ENCODE data around the gene SHC4. TPM values are rescaled to one million over a fixed set of nuclear protein-coding genes. Genes with fewer than 3 reads are reported as not detected.

The SHC4 gene
- total and polyA plus RNA-seq, 2 of the 8 experiments (the other 6 are each of a cell fraction or from before 2014, with no cell fraction given), result 0.15 to 0.30 TPM

- WGBS, 2 experiments (ENCODE audit: extremely low coverage in 1 of 2, insufficient coverage in 1 of 2, insufficient read length in 1 of 2, insufficient replicate concordance in 2 of 2, low coverage in 1 of 2, low lambda C conversion rate in 2 of 2, missing lambda C conversion rate in 1 of 2), result 67% methylated on average over 2 of the region's 2 CpGs; no CpG with 5 or more reads in 1 of the 2 experiments
- no peak overlapping the region for H4K91ac ChIP-seq (replicated peaks; ENCODE audit: insufficient read length, low read length)
- TF ChIP-seq TAF7 (optimal IDR thresholded peaks at IDR 0.05; ENCODE audit: borderline replicate concordance, low read depth, low read length), result no peak
- no peak for TF ChIP-seq TEAD4 (IDR thresholded peaks at IDR 0.05; ENCODE audit: low read depth, low read length)
- no peak for TF ChIP-seq RXRA (IDR thresholded peaks at IDR 0.05; ENCODE audit: insufficient read depth, low read depth, low read length)
- TF ChIP-seq SP2 (IDR thresholded peaks at IDR 0.05; ENCODE audit: low read length), result no peak
- no peak for TF ChIP-seq TCF12 (IDR thresholded peaks at IDR 0.05; ENCODE audit: low read depth, low read length)
- TF ChIP-seq CEBPB (IDR thresholded peaks at IDR 0.05; ENCODE audit: low read depth, low read length), result no peak
- no peak for TF ChIP-seq RBBP5 (IDR thresholded peaks at IDR 0.05; ENCODE audit: borderline replicate concordance, low read depth, low read length)
- TF ChIP-seq NRF1 (IDR thresholded peaks at IDR 0.05; ENCODE audit: low read depth, low read length), result no peak
- TF ChIP-seq BRCA1 (IDR thresholded peaks at IDR 0.05; ENCODE audit: low read depth, low read length), result no peak
- no peak for TF ChIP-seq KDM1A (IDR thresholded peaks at IDR 0.05; ENCODE audit: borderline replicate concordance, low read length)
- no peak for TF ChIP-seq SIX5 (IDR thresholded peaks at IDR 0.05; ENCODE audit: low read depth, low read length)
- TF ChIP-seq RAD21 (IDR thresholded peaks at IDR 0.05 in 1 of 2, conservative IDR thresholded peaks at IDR 0.05 in 1 of 2; ENCODE audit: low read depth in 2 of 2, low read length in 2 of 2), result no peak
Measured at GRCh38 chr15:48805591-48805990, 158.1 kb downstream of the SHC4 start.

More at GRCh38 chr15:48805591-48805990, 158.1 kb downstream of the SHC4 start:
- Histone ChIP-seq H3K27me3 (replicated peaks in 1 of 4; ENCODE audit: control insufficient read depth in 3 of 4, extremely low read depth in 1 of 4, insufficient read depth in 3 of 4, low read length in 3 of 4) (no peaks in the 10 kb centered on the region), H3K4me3 (ENCODE audit: extremely low read depth in 1 of 4, insufficient read depth in 2 of 4, low read depth in 3 of 4, low read length in 4 of 4) (no peak overlapping the region), H3K36me3 (ENCODE audit: control insufficient read depth in 2 of 4, insufficient read depth in 4 of 4, low read length in 3 of 4) (peaks cover 0 to 4% (median 0%) of the 10 kb centered on the region in 4 experiments; a peak in 1 of 8 replicates), H3K79me2 (ENCODE audit: control insufficient read depth in 1 of 2, insufficient read depth in 2 of 2, low read length in 2 of 2) (peaks cover 0 to 59% of the 10 kb centered on the region in 2 experiments; a peak in 2 of 4 replicates), H3K27ac (ENCODE audit: low read depth, low read length) (no peak overlapping the region), H3K23me2 (ENCODE audit: low read depth, low read length) (no peaks in the 10 kb centered on the region; the same call in 1 of the 2 replicates), H3K23ac (ENCODE audit: insufficient read length) (no peak overlapping the region), H2BK5ac (ENCODE audit: low read depth, low read length) (no peak overlapping the region), H3K4ac (replicated peaks; ENCODE audit: insufficient read length, low read depth, low read length) (no peak overlapping the region), H3K4me2 (ENCODE audit: insufficient read depth in 1 of 2, low read depth in 2 of 2, low read length in 2 of 2) (no peak overlapping the region; a peak in 1 of 4 replicates), H4K8ac (ENCODE audit: extremely low read depth, insufficient read depth, low read length) (no peak overlapping the region), H4K20me1 (replicated peaks in 1 of 2; ENCODE audit: control insufficient read depth in 1 of 2, insufficient read depth in 2 of 2, low read length in 2 of 2) (peaks cover 0 to 2% of the 10 kb centered on the region in 2 experiments), H3K14ac (ENCODE audit: insufficient read length) (no peak overlapping the region), H4K5ac (ENCODE audit: insufficient read length, low read depth, low read length) (no peak overlapping the region), H3K56ac (replicated peaks; ENCODE audit: insufficient read length, low read depth, low read length) (no peak overlapping the region), H3K18ac (ENCODE audit: extremely low read depth, low read length) (no peak overlapping the region), H3K9ac (replicated peaks in 1 of 4; ENCODE audit: extremely low read depth in 1 of 4, low read depth in 3 of 4, low read length in 3 of 4) (no peak overlapping the region), H3K9me3 (ENCODE audit: insufficient read depth in 2 of 2, low read depth in 1 of 2, low read length in 1 of 2) (no peaks in the 10 kb centered on the region), H2AFZ (ENCODE audit: low read length) (no peak overlapping the region), H3K79me1 (ENCODE audit: low read depth, low read length) (peaks cover 5% of the 10 kb centered on the region; the same call in 1 of the 2 replicates), H3K4me1 (replicated peaks in 1 of 4; ENCODE audit: control insufficient read depth in 3 of 4, insufficient read depth in 4 of 4, low read length in 3 of 4) (peaks cover 0 to 7% (median under 1%) of the 10 kb centered on the region in 4 experiments; a peak in 4 of 7 replicates), H2BK15ac (ENCODE audit: low read length) (no peak overlapping the region), H2BK20ac (ENCODE audit: low read length) (no peak overlapping the region), H2BK12ac (ENCODE audit: low read depth, low read length) (no peak overlapping the region), H2BK120ac (replicated peaks; ENCODE audit: low read depth, low read length) (no peak overlapping the region), H2AK5ac (ENCODE audit: low read depth, low read length) (no peak overlapping the region)
- no peak for FAIRE-seq
- ChIA-PET POLR2A (ENCODE audit: partially characterized antibody) (interaction anchor here (0.8 kb wide), 1 partner anchor 160 kb away, joined by 3 read pairs; no protein-coding TSS in a partner anchor), CTCF (ENCODE audit: partially characterized antibody) (interaction anchor here (0.8 to 1.0 kb wide), 2 partner anchors 24 to 30 kb away, joined by 3 to 4 read pairs; no protein-coding TSS in a partner anchor)
- no peak for DNase-seq (ENCODE audit: low read depth in 1 of 2, low spot score in 2 of 2)
